ENCODE measurements around the gene TPST2. TPM values are rescaled to one million over a fixed set of nuclear protein-coding genes. Genes with fewer than 3 reads are reported as not detected.

TPST2 gene
- total and polyA plus RNA-seq, 2 donors (not counting 3 experiments of a cell fraction or from before 2014, with no cell fraction given): 49.4 to 121 TPM

- Histone ChIP-seq H4K20me1 (replicated peaks; ENCODE audit: control insufficient read depth, extremely low read depth, insufficient read depth, low read length) (no peaks in the 10 kb centered on the region), H3K27ac (ENCODE audit: insufficient read depth, low read depth, low read length) (no peak overlapping the region), H3K79me2 (ENCODE audit: control insufficient read depth, insufficient read depth, low read length) (peaks cover 8% of the 10 kb centered on the region), H3K4me1 (ENCODE audit: control insufficient read depth, extremely low read depth, insufficient read depth, low read length) (peaks cover 3% of the 10 kb centered on the region), H3K9me1 (replicated peaks; ENCODE audit: control insufficient read depth, extremely low read depth, insufficient read depth, low read length) (no peaks in the 10 kb centered on the region), H3K9me3 (replicated peaks; ENCODE audit: control insufficient read depth, insufficient read depth, low read length) (no peaks in the 10 kb centered on the region), H3K27me3 (ENCODE audit: control insufficient read depth in 2 of 2, insufficient read depth in 2 of 2, low read length in 2 of 2) (no peaks in the 10 kb centered on the region), H3K4me3 (replicated peaks in 1 of 3; ENCODE audit: insufficient read depth in 1 of 3, low read depth in 1 of 3, low read length in 3 of 3) (no peak overlapping the region), H3K9ac (replicated peaks; ENCODE audit: extremely low read depth, insufficient read depth, low read length) (no peak overlapping the region), H3K36me3 (ENCODE audit: control insufficient read depth in 2 of 2, extremely low read depth in 1 of 2, insufficient read depth in 2 of 2, low read length in 2 of 2) (peaks cover 0 to 16% of the 10 kb centered on the region in 2 experiments), H3K4me2 (ENCODE audit: insufficient read depth, low read length) (no peak overlapping the region), H2AFZ (ENCODE audit: low read depth, low read length) (no peak overlapping the region)
- DNase-seq (ENCODE audit: low read depth, low spot score): no peak
- CTCF ChIA-PET: interaction anchor here (1.5 kb wide), 1 partner anchor 11 kb away, joined by 5 read pairs; no protein-coding TSS in a partner anchor
- BruUV-seq (replicated peaks): no TSS peak
- intact Hi-C loops (cut with micrococcal nuclease) (no loop called here), dilution Hi-C loops (cut with MboI; ENCODE audit: extremely low pct_ligation_motif_present, low sequenced_read_pairs) (no loop called here)
- FAIRE-seq: no peak
- no peak for TF ChIP-seq MYC (IDR thresholded peaks at IDR 0.05; ENCODE audit: low read depth, low read length)
- no peak for TF ChIP-seq GATA2 (IDR thresholded peaks at IDR 0.05; ENCODE audit: insufficient read depth, insufficient read length, low read depth, low read length)
- TF ChIP-seq, protein P1, sequence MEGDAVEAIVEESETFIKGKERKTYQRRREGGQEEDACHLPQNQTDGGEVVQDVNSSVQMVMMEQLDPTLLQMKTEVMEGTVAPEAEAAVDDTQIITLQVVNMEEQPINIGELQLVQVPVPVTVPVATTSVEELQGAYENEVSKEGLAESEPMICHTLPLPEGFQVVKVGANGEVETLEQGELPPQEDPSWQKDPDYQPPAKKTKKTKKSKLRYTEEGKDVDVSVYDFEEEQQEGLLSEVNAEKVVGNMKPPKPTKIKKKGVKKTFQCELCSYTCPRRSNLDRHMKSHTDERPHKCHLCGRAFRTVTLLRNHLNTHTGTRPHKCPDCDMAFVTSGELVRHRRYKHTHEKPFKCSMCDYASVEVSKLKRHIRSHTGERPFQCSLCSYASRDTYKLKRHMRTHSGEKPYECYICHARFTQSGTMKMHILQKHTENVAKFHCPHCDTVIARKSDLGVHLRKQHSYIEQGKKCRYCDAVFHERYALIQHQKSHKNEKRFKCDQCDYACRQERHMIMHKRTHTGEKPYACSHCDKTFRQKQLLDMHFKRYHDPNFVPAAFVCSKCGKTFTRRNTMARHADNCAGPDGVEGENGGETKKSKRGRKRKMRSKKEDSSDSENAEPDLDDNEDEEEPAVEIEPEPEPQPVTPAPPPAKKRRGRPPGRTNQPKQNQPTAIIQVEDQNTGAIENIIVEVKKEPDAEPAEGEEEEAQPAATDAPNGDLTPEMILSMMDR (IDR thresholded peaks at IDR 0.05; ENCODE audit: extremely low read depth in 1 of 2, insufficient read depth in 1 of 2, low read depth in 1 of 2, low read length in 2 of 2): no peak
- no peak for TF ChIP-seq FOS (IDR thresholded peaks at IDR 0.05; ENCODE audit: borderline replicate concordance, insufficient read depth, low read length)
- no peak for TF ChIP-seq JUN (IDR thresholded peaks at IDR 0.05; ENCODE audit: borderline replicate concordance, insufficient read depth, insufficient read length, low read depth)
- TF ChIP-seq POLR2A (IDR thresholded peaks at IDR 0.05; ENCODE audit: low read depth, low read length): no peak
- TF ChIP-seq POLR2AphosphoS5 (IDR thresholded peaks at IDR 0.05; ENCODE audit: insufficient read depth, low read depth, low read length): no peak
- no peak for TF ChIP-seq MAX (IDR thresholded peaks at IDR 0.05; ENCODE audit: insufficient read depth, insufficient read length)
- POLR2A ChIA-PET: no interaction called here
These were observed 42.5 kb downstream of the TPST2 start for GRCh38 chr22:26547426-26547825.
